IMR-90 (cell line): Measurements from ENCODE around the gene DUS1L. TPM values are rescaled to one million over a fixed set of nuclear protein-coding genes. Genes with fewer than 3 reads are reported as not detected.

Source experiments
- ATAC-seq: fragments of 200-7000 bp; cut with Tn5 transposase; 2 replicates; pipeline ENCODE4 v1.9.1; 2020; ENCODE audit warnings: low read depth, mild to moderate bottlenecking, moderate library complexity
- BruUV-seq: library from RNA; stranded (reverse); fragments of 400-500 nt; replicated peaks from 2 replicates; lab custom pipeline; 2021; lab: Mats Ljungman, UMichigan
- CTCF ChIA-PET: fragments of 300-600 bp; formaldehyde crosslinking; extraction: SDS; loops from one replicate; lab custom pipeline; 2021; ENCODE audit warnings: antibody characterized with exemption; lab: Yijun Ruan, JAX
- POLR2A ChIA-PET: fragments of 300-600 bp; sonication (Branson Sonifier 250); formaldehyde crosslinking; loops from one replicate; lab custom pipeline; 2022; ENCODE audit warnings: antibody characterized with exemption; ENCODE audit not compliant: unreplicated experiment; lab: Charles Lee
- DNase-seq: peaks from one replicate; pipeline ENCODE4 v3.0.0; 2013
- H2AFZ ChIP-seq: replicated peaks from 2 replicates; pipeline ENCODE3; 2013; ENCODE audit warnings: low read length, mild to moderate bottlenecking; ENCODE audit not compliant: poor library complexity
- H2AK5ac ChIP-seq: 2 replicates; pipeline ENCODE4 v1.6.1; 2013; ENCODE audit warnings: low read depth, low read length, inconsistent platforms
- H2AK9ac ChIP-seq: replicated peaks from 2 replicates; pipeline ENCODE3; 2013; ENCODE audit warnings: mild to moderate bottlenecking, low read depth, low read length, moderate library complexity; ENCODE audit not compliant: poor library complexity
- H2BK120ac ChIP-seq: 2 replicates; pipeline ENCODE4 v1.6.1; 2013; ENCODE audit warnings: low read depth, low read length, inconsistent platforms
- H2BK15ac ChIP-seq: 3 replicates; pipeline ENCODE4 v1.6.1; 2013; ENCODE audit warnings: low read depth, low read length, inconsistent platforms
- H2BK20ac ChIP-seq: 2 replicates; pipeline ENCODE4 v1.6.1; 2013; ENCODE audit warnings: low read depth, mild to moderate bottlenecking, inconsistent platforms, low read length, moderate library complexity
- H2BK5ac ChIP-seq: 2 replicates; pipeline ENCODE4 v1.6.1; 2013; ENCODE audit warnings: mild to moderate bottlenecking, low read depth, low read length, inconsistent platforms; ENCODE audit not compliant: poor library complexity, severe bottlenecking
- H3K14ac ChIP-seq: replicated peaks from 2 replicates; pipeline ENCODE4 v1.6.1; 2013; ENCODE audit warnings: low read depth, low read length, inconsistent platforms
- H3K18ac ChIP-seq: 2 replicates; pipeline ENCODE4 v1.6.1; 2013; ENCODE audit warnings: low read depth, low read length, control low read depth
- H3K23ac ChIP-seq: 2 replicates; pipeline ENCODE4 v1.6.1; 2013; ENCODE audit warnings: low read depth, low read length, inconsistent platforms
- H3K27ac ChIP-seq: 2 replicates; pipeline ENCODE4 v1.5.1; 2013; ENCODE audit warnings: mild to moderate bottlenecking, control low read depth, low read length; ENCODE audit not compliant: insufficient read depth
- H3K27me3 ChIP-seq: 2 replicates; pipeline ENCODE4 v1.6.1; 2013; ENCODE audit warnings: low read length; ENCODE audit not compliant: control insufficient read depth, insufficient read depth
- H3K36me3 ChIP-seq: 2 replicates; pipeline ENCODE4 v1.6.1; 2013; ENCODE audit warnings: low read length, mixed read lengths; ENCODE audit not compliant: control insufficient read depth, insufficient read depth
- H3K4ac ChIP-seq: 2 replicates; pipeline ENCODE4 v1.6.1; 2013; ENCODE audit warnings: low read depth, low read length, inconsistent platforms
- H3K4me1 ChIP-seq: 2 replicates; pipeline ENCODE4 v1.6.1; 2013; ENCODE audit warnings: low read length, mixed read lengths; ENCODE audit not compliant: control insufficient read depth, insufficient read depth
- H3K4me2 ChIP-seq: 2 replicates; pipeline ENCODE4 v1.6.1; 2013; ENCODE audit warnings: low read depth, mild to moderate bottlenecking, control low read depth, low read length, moderate library complexity
- H3K4me3 ChIP-seq: 2 replicates; pipeline ENCODE4 v1.5.1; 2013; ENCODE audit warnings: low read depth, mild to moderate bottlenecking, control low read depth, low read length, moderate library complexity; ENCODE audit not compliant: insufficient read depth
- H3K56ac ChIP-seq: 2 replicates; pipeline ENCODE4 v1.6.1; 2013; ENCODE audit warnings: low read length, inconsistent platforms; ENCODE audit not compliant: insufficient read depth; ENCODE audit errors: extremely low read depth
- H3K79me1 ChIP-seq, 2 experiments: 2 replicates each; pipeline ENCODE4 v1.6.1; 2013; ENCODE audit warnings: low read length in 2 of 2, inconsistent platforms in 1 of 2, low read depth in 1 of 2
- H3K9ac ChIP-seq: 2 replicates; pipeline ENCODE4 v1.6.1; 2013; ENCODE audit warnings: low read depth, low read length, control low read depth
- H3K9me1 ChIP-seq: 2 replicates; pipeline ENCODE4 v1.6.1; 2013; ENCODE audit warnings: low read length, inconsistent platforms; ENCODE audit not compliant: insufficient read depth
- H3K9me3 ChIP-seq: 2 replicates; pipeline ENCODE4 v1.6.1; 2013; ENCODE audit warnings: low read length; ENCODE audit not compliant: control insufficient read depth, insufficient read depth
- H4K20me1 ChIP-seq: 2 replicates; pipeline ENCODE4 v1.6.1; 2013; ENCODE audit warnings: low read length, inconsistent platforms; ENCODE audit not compliant: insufficient read depth
- H4K5ac ChIP-seq: 2 replicates; pipeline ENCODE4 v1.6.1; 2013; ENCODE audit warnings: mild to moderate bottlenecking, low read depth, low read length, control low read depth
- H4K8ac ChIP-seq, 2 experiments: 2 replicates each; pipeline ENCODE4 v1.6.1; 2013; ENCODE audit warnings: low read depth in 2 of 2, low read length in 2 of 2, control low read depth in 1 of 2, inconsistent platforms in 1 of 2
- H4K91ac ChIP-seq: 2 replicates; pipeline ENCODE4 v1.6.1; 2013; ENCODE audit warnings: low read depth, low read length, inconsistent platforms; ENCODE audit not compliant: insufficient read depth
- BHLHE40 ChIP-seq: fragments of 150-350 bp; IDR thresholded peaks from 2 replicates; pipeline ENCODE4 v1.6.1; 2016; ENCODE audit warnings: mild to moderate bottlenecking, low read depth, low read length
- CEBPB ChIP-seq: IDR thresholded peaks from 2 replicates; pipeline ENCODE4 v1.6.1; 2012; ENCODE audit warnings: low read depth, low read length, improper control_type of control experiment
- CHD1 ChIP-seq: IDR thresholded peaks from 2 replicates; pipeline ENCODE4 v1.6.1; 2012; ENCODE audit warnings: low read depth, low read length, improper control_type of control experiment
- NFE2L2 ChIP-seq: fragments of 150-350 bp; IDR thresholded peaks from 2 replicates; pipeline ENCODE4 v1.6.1; 2016; ENCODE audit warnings: low read depth, mild to moderate bottlenecking, low read length
- SMC3 ChIP-seq: fragments of 150-350 bp; IDR thresholded peaks from 2 replicates; pipeline ENCODE4 v1.6.1; 2016; ENCODE audit warnings: low read depth, mild to moderate bottlenecking, antibody characterized with exemption, low read length, moderate library complexity
- WGBS, 2 experiments: methylation state at CpG; one replicate each; pipeline versions ENCODE4 v1.1.5 to v1.1.7; 2013; ENCODE audit warnings: missing lambda C conversion rate in 2 of 2; ENCODE audit not compliant: insufficient read length in 1 of 2; ENCODE audit errors: extremely low coverage in 2 of 2; 5-methylcytosine and 5-hydroxymethylcytosine counted together
- dilution Hi-C: fragments of 300-500 bp; cut with HindIII; formaldehyde crosslinking; loops from one replicate; pipeline ENCODE4 v1.14.3; 2018; ENCODE audit warnings: low sequenced_read_pairs; ENCODE audit not compliant: unreplicated experiment
- in situ Hi-C: fragments of 300-500 bp; cut with MboI; formaldehyde crosslinking; loops from 3 replicates; pipeline ENCODE4 v1.14.3; 2019; ENCODE audit warnings: low sequenced_read_pairs, inconsistent platforms, mixed read lengths
- intact Hi-C: fragments of 100-400 bp; cut with micrococcal nuclease; formaldehyde crosslinking; loops from 2 replicates; pipeline ENCODE4 v1.10.0; 2022
- polyA plus RNA-seq, 3 experiments: library from polyadenylated mRNA; depleted of rRNA; stranded (reverse); fragments of >200 nt; gene quantifications; 2 replicates each; pipeline ENCODE4 v1.2.3, GENCODE V29; 2012; ENCODE audit warnings: low replicate concordance in 1 of 3
- total RNA-seq: library from RNA; depleted of rRNA; stranded (reverse); fragments of >200 nt; gene quantifications from 2 replicates; pipeline ENCODE4 v1.2.3, GENCODE V29; 2012

Gene DUS1L
- total and polyA plus RNA-seq, 2 of the 4 experiments (the other 2 are of a cell fraction), result 29.0 to 76.9 TPM

- no peak for TF ChIP-seq NFE2L2
- no peak for TF ChIP-seq SMC3
- TF ChIP-seq CEBPB, result no peak
- TF ChIP-seq CHD1, result no peak
These were observed 5.6 kb downstream of the DUS1L start (continued) for GRCh38 chr17:82060001-82060380.

GRCh38 chr17:82059272-82060000 lies 6.2 kb downstream of the DUS1L start:
- no peaks in the 10 kb centered on the region for H3K9me1 ChIP-seq
- DNase-seq, result no peak
- ChIA-PET POLR2A (interaction anchor here (1.3 kb wide), 1 partner anchor 8 kb away, joined by 3 read pairs; no protein-coding TSS in a partner anchor), CTCF (no interaction called here)
- H2AK5ac ChIP-seq, result no peak overlapping the region
- H3K36me3 ChIP-seq, result peaks cover 81% of the 10 kb centered on the region
- no peak overlapping the region for H4K5ac ChIP-seq
- peaks cover 11 to 24% of the 10 kb centered on the region in 2 experiments; a peak in 3 of 4 replicates for H3K79me1 ChIP-seq
- H2BK15ac ChIP-seq, result no peak overlapping the region
- 88% methylated on average over 15 of the region's 19 CpGs; no CpG with 5 or more reads in 1 of the 2 experiments for WGBS, 2 experiments
- no peak overlapping the region for H3K56ac ChIP-seq
- H3K14ac ChIP-seq, result no peak overlapping the region
- no peak overlapping the region for H3K4me2 ChIP-seq
- no peak overlapping the region for H2BK20ac ChIP-seq
- dilution Hi-C loops, result no loop called here
- no peak overlapping the region for H2AK9ac ChIP-seq
- H4K20me1 ChIP-seq, result no peaks in the 10 kb centered on the region; the same call in none of the 2 replicates
- TF ChIP-seq BHLHE40 (no peak), CEBPB (no peak), CHD1 (no peak)
- no peak overlapping the region for H2BK120ac ChIP-seq
- no peak overlapping the region for H3K18ac ChIP-seq
- BruUV-seq, result no TSS peak
- intact Hi-C loops, result no loop called here
- H3K4ac ChIP-seq, result no peak overlapping the region
- no peak overlapping the region for H2BK5ac ChIP-seq
- H3K4me1 ChIP-seq, result no peaks in the 10 kb centered on the region; the same call in 1 of the 2 replicates
- no peak overlapping the region for H2AFZ ChIP-seq
- H3K27me3 ChIP-seq, result no peaks in the 10 kb centered on the region
- H3K27ac ChIP-seq, result no peak overlapping the region
- H3K4me3 ChIP-seq, result no peak overlapping the region
- in situ Hi-C loops, result no loop called here
- no peak overlapping the region for H3K23ac ChIP-seq
- H3K9ac ChIP-seq, result no peak overlapping the region
- no peak overlapping the region for H4K91ac ChIP-seq
- ATAC-seq, result no peak
- H4K8ac ChIP-seq, result no peak overlapping the region
- H3K9me3 ChIP-seq, result no peaks in the 10 kb centered on the region
